ENCODE data around the gene ATG9B.
A peak's percentile ranks its signal among the peaks of the same experiment; 100 is the strongest.

The ATG9B gene

DNA sequence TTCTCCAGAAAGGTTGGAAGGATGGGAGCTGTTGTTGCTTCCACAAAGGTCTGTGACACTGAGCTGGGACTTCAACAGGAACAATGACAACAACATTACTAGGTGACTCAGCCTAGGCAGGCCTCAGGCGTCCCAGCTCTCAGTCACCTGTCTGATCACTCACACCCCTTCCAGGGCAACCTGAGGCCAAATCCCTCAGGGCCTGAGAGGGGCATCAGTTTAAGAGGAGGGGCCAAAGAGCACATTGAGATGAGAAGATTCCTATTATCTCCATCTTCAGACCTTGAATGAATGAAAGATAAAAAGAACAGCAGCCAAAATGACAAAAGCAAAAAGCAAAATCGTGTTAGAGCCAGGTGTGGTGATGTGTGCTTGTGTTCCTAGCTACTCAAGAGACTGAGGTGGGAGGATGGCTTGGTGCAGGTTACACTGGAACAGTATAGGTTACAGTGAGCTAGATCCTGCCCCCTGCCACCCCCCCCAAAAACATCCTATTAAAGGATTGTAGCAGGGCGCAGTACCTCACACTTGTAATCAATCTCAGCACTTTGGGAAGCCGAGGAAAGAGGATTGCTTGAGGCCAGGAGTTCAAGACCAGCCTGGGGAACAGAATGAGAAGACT lies at the start of gene ATG9B:
ATG9B (minus strand) TSS at position 60 of the 622 bp plus-strand sequence. CDS start 71 bp downstream, outside the sequence.
- no peak for DNase-seq

- DNase-seq: no peak
These were observed 49.7 kb upstream of the ATG9B start for GRCh38 chr7:151073990-151074389.

- DNase-seq: no peak
These were observed 47.0 kb upstream of the ATG9B start for GRCh38 chr7:151071032-151071866.

- no peak for DNase-seq
These were observed 46.3 kb upstream of the ATG9B start for GRCh38 chr7:151070574-151070960.

- DNase-seq: no peak
These were observed 45.7 kb upstream of the ATG9B start for GRCh38 chr7:151069841-151070573.

DNA sequence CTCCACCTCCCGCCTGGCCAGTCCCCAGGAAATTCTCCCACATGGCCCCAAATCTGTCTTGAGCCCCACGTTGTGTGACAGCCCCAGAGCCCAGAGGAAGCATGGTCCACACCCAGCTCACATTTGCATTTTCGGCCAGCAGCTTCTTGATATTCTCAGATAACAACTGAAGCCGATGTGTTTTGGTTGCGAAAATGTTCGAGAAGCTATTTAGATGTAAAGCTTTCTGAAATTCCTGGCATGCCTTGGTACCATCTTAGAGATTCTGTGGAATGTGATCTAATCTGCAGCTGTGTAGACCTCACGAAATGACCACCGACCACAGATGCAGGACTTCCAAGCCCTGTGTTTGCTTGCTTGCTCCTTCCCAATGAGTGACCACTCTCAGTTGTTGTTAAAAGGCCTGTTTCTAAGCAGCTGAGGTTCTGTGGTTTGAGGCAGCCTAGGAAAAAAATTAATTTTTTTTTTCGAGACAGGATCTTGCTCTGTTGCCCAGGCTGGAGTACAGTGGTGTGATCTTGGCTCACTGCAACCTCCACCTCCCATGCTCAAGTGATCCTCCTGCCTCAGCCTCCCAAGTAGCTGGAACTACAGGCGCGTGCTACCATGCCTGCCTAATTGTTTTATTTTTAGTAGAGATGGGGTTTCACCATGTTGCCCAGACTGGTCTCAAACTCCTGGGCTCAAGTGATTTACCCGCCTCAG lies 43.9 kb upstream of the ATG9B start:
- DNase-seq: no peak

DNA sequence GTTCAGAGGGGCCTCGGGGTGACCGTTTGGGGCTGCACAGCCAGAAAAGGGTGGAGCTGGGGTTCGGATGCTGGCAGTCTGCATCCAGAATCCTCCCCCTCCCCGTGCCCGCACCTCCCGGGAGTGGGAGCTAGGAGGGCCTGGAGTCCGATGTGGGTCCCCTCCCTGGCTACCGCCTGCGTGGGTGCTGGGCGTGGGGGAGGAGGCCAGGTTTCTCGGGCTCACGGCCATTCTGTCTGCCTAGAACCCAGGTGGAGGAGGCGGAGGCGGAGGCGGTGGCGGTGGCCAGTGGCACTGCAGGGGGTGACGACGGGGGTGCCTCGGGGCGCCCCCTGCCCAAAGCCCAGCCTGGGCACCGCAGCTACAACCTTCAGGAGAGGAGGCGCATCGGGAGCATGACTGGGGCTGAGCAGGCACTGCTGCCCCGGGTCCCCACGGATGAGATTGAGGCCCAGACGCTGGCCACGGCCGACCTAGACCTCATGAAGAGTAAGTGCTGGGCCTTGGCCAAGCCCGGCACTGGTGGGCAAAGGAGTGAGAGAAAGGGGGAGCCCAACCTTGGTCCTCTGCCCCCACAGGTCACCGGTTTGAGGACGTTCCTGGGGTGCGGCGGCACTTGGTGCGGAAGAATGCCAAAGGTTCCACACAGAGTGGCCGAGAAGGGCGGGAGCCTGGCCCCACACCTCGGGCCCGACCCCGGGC lies 42.1 kb upstream of the ATG9B start:
- DNase-seq: no peak

GRCh38 chr7:151065516-151065915 lies 41.2 kb upstream of the ATG9B start:
- DNase-seq: no peak

DNA sequence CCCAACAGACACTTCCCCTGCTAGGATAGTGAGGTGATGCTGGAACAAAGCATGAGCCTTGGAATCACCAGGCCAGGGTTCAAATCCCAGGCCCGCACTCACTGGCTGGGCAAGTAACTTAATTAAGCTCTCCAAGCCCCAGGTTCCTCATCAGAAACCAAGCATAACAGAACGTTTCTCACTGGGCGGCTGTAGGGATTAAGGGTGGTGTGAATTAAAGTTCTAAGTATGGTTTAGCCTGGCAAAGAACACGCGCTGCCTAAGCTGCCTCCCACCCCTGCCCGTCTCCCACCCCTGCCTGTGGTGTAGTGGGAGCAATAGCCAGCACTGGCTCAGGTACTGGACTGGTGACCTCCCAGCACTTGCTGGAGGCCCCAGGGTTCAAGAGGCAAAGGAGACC lies 40.7 kb upstream of the ATG9B start:
- no peak for DNase-seq

- no peak for DNase-seq
These were observed 40.2 kb upstream of the ATG9B start for GRCh38 chr7:151064454-151064853.

DNA sequence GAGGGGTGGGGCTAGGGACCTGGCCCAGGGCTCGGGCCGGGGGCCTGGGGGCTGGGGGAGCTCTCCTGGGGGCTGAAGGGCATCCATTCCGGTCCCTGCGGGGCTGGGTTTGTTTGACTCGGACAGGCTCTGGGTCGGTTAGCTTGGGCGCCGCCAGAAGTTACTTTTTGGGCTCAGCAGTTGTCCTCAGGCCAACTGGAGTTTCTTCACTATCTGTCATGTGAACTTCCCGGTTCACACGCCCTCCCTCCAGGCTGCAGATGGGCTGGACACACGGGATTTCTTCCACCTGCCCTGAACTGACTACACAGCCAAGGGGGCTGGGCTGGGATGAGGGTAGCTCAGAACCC lies 38.9 kb upstream of the ATG9B start:
- DNase-seq: no peak

DNA sequence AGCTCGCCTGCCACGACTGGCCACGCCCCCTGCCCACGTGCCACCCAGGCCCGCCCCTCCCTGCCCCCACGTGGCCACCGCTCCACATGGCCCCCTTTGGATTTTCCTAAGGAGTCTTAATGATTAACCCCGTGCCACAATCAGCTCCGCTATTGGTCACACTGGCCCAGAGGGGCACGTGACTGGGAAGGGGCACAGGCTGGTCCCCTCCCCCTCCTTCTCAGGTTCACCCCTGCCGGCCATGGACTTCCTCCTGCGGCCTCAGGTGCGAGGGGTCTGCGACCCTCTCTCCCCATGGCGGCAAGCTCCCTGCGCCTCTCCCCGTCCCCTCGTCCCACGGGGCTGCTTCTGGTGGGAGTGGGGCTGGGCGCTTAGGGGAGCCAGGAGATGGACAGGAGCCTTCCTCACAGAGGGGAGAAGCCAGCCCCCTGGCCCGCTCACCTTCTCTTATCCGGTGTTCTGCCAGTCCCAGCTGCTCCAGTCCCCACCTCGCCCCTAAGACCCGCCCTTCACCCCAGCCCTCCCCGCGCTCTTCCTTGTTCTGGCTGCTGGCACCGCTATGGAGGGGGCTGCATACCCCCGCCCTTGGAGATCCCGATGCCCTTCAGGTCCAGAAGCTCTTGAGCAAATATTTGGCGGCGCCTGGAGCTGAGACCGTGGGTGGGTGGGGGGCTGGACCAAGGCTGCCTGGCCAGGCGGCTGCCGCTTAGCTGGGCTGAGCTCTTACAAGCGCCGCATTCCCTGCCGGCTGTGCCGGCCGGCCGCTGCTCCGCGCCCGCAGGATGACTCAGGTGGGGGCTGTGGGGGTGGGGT lies 38.3 kb upstream of the ATG9B start:
- peak; percentile 61 for DNase-seq

DNA sequence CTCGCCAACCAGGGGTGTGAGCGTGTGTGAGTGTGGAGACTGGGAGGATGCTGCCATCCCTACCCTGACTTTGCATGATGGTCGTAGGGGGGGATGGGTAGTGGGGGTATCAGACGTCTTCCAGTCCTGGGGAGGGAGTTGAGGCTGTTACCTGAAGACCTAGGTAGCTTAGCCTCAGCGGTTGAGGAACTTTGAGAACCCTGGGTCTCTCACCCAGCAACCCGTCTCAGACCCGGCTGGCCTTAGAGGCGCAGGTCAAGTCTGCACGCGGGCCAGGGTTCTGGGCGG lies 37.8 kb upstream of the ATG9B start:
- DNase-seq: no peak

- DNase-seq: peak; percentile 32
These were observed 37.2 kb upstream of the ATG9B start for GRCh38 chr7:151061213-151062110.

DNA sequence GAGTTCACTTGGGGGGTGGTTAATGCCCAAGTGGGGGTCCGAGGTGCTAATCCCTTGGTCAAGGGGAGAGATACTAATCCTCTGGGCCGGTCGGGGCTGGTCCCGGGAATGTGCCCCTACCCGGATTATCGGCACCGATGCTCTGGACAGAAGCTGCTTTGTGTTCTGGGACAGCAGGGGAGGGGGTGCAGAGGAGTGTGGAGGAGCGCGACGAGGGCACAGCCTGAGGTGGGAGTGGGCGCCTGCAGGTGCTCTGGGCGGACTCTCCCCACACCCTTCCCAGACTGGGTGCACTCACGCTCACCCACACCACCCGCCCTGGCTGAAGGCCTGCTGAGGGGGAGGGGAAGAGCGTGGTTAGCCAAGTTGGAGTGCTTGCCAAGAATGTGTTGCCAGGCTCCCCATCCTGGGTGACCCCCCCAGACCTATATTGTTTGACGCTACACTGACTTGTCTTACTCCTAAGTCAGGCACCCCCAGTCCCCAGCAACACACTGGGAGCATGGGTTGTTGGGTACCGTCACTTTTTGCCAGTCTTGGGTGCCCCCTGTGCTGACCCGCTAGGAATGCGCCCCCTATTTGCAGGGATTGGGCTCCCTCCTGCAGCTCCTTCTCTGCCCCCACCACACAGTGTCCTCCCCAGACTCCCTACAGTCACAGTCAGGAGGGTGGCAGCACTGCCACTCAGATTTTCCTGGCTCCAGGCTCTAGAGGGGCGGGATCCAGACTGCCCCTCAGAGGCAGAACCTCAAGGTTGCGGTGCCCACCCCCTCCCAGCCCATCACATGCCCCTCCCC lies 36.3 kb upstream of the ATG9B start:
- peak; percentile 27 for DNase-seq

DNA sequence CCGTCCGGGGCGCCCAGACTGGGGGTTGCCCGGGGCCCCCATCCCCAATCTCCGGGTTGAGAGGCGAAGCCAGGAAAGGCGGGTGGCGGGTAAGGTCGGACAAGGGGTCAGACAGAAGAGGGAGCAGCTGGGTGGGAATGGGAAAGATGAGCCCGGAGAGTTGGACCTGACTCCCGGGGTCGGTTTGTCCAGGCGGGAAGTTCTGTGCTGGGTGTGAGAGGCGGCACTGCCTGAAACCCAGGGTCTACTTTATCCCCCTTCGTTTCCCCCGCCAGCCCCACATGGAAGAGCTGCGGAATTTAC lies 35.8 kb upstream of the ATG9B start:
- no peak for DNase-seq

DNA sequence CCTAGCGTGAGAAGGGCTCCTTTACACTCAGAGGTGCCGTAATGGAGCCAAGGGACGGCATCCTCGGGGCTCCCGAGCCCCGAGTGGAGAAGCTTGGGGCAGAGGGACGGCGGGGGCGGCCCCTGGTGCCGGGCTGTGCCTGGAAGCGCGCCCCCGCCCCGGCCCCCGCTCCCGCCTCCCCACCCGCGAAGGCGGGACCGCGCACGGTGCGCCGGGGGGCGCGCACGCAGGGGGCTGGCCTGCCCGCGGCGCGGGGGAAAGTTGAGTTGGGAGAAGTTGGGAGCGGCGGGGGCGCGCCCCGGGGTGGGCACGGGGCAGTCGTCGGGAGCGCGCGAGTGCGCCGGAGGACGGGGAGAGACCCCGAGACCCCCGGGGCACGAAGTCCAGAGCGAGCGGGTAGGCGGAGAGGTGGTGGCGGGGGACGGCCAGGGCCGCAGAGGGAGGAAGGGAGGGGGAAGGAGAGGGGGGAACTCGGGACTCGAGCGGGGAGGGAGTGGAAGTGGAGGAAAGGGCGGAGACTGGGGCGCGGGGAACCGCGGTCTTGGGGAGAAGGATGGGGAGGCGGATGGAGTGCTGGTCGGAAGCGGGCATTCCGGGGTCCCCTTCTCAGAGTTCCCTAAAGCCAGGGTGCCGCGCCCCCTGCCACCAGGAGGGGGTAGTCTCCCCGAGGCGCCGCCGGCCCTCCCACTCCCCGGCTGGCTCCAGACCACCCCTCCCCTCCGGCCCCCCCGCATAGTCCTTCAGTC lies 35.2 kb upstream of the ATG9B start, which contains the start of gene SLC4A2:
SLC4A2 (plus strand) TSS at position 223 of the 746 bp plus-strand sequence. CDS start 2,399 bp downstream, outside the sequence.
- peak; percentile 82 for DNase-seq

- DNase-seq: no peak
These were observed 34.6 kb upstream of the ATG9B start for GRCh38 chr7:151058781-151059366.
